HPDE6-E6E7 (cell line): ENCODE results near the gene GRM7.

Source experiments
- DNase-seq: peaks from one replicate; pipeline ENCODE4 v3.0.0; 2011; ENCODE audit warnings: missing footprints; ENCODE audit errors: extremely low spot score

GRM7 gene

GRCh38 chr3:7241584-7242302, 380.8 kb downstream of the GRM7 start:
- DNase-seq, result no peak

- DNase-seq, result no peak
These were observed 381.4 kb downstream of the GRM7 start for GRCh38 chr3:7242303-7242635.

GRCh38 chr3:7249493-7250076, 388.7 kb downstream of the GRM7 start:
- DNase-seq, result no peak

- DNase-seq, result no peak
These were observed 393.3 kb downstream of the GRM7 start for GRCh38 chr3:7254251-7254650.

- no peak for DNase-seq
These were observed 400.1 kb downstream of the GRM7 start for GRCh38 chr3:7260975-7261374.

- no peak for DNase-seq
These were observed 402.7 kb downstream of the GRM7 start for GRCh38 chr3:7263347-7264195.

GRCh38 chr3:7264196-7264526, 403.2 kb downstream of the GRM7 start:
- no peak for DNase-seq

GRCh38 chr3:7265736-7266135, 404.8 kb downstream of the GRM7 start:
- no peak for DNase-seq

- no peak for DNase-seq
These were observed 405.6 kb downstream of the GRM7 start for GRCh38 chr3:7266551-7266950.

GRCh38 chr3:7270731-7271130, 409.8 kb downstream of the GRM7 start:
- DNase-seq, result no peak

GRCh38 chr3:7271631-7272030, 410.7 kb downstream of the GRM7 start:
- no peak for DNase-seq

- no peak for DNase-seq
These were observed 411.3 kb downstream of the GRM7 start for GRCh38 chr3:7272203-7272602.

GRCh38 chr3:7275396-7275795, 414.5 kb downstream of the GRM7 start:
- no peak for DNase-seq

GRCh38 chr3:7280318-7280717, 419.4 kb downstream of the GRM7 start:
- no peak for DNase-seq

GRCh38 chr3:7282988-7283387, 422.1 kb downstream of the GRM7 start:
- no peak for DNase-seq

- no peak for DNase-seq
These were observed 424.6 kb downstream of the GRM7 start for GRCh38 chr3:7285505-7285904.

GRCh38 chr3:7288133-7288532, 427.2 kb downstream of the GRM7 start:
- DNase-seq, result no peak

GRCh38 chr3:7289121-7289520, 428.2 kb downstream of the GRM7 start:
- DNase-seq, result no peak

- no peak for DNase-seq
These were observed 429.3 kb downstream of the GRM7 start for GRCh38 chr3:7290077-7290825.

GRCh38 chr3:7292362-7292761, 431.4 kb downstream of the GRM7 start:
- DNase-seq, result no peak

GRCh38 chr3:7293286-7293685, 432.4 kb downstream of the GRM7 start:
- no peak for DNase-seq

- DNase-seq, result no peak
These were observed 444.6 kb downstream of the GRM7 start for GRCh38 chr3:7305561-7305960.
